Stimulated activated CD8-positive, alpha-beta memory T cell treated with anti-CD3 and anti-CD28 coated beads, Interleukin-4, amount 100 ng/mL, for 1 hour (primary cell): ENCODE data around the gene LGALS4.
"Not testable (repeated sequence)": the region's sequence is repeated elsewhere in the genome, so short reads cannot be mapped to it uniquely, and the experiment has no call there.

Experiments used
- DNase-seq, 2 donors: peaks; one replicate each; pipeline ENCODE4 v3.0.0-alpha.2; 2020; ENCODE audit warnings: low read depth in 2 of 2, low spot score in 1 of 2

The LGALS4 gene

DNA sequence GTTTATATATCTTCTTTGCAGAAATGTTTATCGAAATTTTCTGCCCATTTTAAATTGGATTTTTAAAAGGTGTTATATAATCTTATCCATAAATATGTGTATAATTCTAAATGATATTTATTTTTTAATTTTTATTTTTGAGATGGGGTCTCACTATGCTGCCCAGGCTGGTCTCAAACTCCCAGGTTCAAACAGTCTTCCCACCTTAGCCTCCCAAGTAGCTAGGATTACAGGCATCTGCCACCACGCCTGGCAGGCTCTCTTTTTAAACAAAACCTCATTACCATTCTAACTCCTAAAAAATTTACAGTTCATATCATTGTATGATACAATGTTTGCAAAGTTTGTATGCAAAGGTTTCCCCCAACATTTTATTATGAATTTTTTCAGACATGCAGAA, 16.6 kb downstream of the LGALS4 start:
- DNase-seq = no peak

DNA sequence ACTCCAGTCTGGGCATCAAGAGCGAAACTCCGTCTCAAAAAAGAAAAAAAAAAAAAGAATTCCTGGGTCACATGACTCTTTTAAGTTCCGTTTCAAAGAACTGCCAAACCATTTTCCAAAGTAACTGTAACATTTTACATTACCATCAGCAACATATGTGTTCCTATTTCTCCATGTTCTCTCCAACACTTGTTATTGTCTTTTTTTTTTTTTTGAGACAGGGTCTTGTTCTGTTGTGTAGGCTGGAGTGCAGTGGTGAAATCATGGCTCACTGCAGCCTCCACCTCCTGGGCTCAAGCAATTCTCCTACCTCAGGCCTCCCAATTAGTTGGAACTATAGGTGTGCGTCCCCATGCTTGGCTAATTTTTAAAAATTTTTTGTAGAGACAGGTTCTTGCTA, 17.2 kb downstream of the LGALS4 start:
- no peak for DNase-seq

DNA sequence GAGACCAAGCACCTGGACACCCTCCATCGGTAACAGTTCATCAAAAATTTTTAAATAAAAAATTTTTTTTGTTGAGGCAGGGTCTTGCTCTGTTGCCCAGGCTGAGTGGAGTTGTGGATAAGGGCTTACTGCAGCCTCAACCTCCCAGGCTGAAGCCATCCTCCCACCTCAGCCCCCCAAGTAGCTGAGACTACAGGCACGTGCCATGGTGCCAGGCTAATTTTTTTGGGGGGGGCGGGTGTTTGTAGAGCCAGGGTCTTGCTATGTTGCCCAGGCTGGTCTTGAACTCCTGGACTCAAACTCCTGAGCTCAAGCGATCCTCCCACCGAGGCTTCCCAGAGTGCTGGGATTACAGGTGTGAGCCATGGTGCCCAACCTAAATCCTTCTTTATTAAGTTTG, 19.1 kb downstream of the LGALS4 start:
- DNase-seq = no peak

DNA sequence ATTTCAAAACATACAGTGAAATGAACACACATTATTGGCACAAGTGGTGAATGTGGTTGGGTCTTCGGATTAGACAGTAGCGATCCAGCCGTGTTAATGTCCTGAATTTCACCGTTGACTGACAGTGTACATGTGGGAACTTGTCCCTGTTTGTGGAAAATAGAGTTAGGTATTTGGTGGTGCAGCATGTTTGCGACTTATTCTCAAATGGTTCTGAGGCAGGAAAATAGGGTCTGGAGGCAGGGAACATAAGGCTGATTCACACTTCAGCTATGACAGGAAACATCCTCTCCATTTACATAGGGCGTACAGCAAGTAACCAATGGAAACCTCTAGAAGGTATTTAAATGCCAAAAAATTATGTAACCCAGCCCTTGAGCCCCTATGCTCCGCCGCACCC, 19.6 kb downstream of the LGALS4 start:
- no peak for DNase-seq

DNA sequence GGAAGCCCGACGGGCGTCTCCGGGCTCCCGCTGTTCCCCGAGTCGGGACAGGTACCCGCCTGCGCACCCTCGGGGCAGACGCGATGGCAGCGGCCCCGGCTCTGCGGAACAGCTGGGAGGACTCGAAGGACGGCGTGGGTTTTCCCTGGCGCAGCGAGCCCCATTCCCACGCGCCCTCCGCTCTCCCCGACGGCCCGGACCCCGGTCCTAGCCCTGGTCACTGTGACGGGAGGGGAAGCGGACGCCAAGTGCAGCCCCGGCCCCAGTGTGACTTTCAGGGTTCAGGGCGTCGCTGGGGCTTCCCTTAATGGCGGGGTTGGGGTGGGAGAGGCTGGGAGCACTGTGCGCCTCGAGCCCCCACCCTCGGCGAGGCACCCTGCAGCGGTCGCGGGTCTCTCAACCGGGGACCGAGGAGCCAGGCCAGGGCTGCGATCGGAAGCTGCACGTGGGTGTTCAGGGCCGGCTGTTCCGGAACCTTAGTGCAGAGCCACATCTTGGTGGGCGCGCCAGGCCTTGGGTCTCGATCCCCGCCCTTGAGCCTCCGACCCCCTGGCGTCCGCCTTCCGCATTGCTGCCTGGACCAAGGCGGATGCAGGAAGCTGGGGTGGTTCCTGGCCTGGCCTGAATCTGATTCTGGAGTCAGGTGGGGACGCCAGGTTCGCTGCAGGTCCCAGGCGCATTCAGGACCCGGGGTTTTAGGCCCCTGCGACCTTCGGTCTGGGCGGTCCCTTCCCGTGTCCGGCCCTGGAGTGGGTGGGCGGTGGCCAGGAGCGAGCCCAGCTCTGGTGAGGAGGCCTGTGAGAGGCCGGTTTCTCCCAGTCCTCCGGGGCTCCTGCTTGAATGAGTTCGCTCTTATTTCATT, 20.3 kb downstream of the LGALS4 start:
- no peak for DNase-seq

DNA sequence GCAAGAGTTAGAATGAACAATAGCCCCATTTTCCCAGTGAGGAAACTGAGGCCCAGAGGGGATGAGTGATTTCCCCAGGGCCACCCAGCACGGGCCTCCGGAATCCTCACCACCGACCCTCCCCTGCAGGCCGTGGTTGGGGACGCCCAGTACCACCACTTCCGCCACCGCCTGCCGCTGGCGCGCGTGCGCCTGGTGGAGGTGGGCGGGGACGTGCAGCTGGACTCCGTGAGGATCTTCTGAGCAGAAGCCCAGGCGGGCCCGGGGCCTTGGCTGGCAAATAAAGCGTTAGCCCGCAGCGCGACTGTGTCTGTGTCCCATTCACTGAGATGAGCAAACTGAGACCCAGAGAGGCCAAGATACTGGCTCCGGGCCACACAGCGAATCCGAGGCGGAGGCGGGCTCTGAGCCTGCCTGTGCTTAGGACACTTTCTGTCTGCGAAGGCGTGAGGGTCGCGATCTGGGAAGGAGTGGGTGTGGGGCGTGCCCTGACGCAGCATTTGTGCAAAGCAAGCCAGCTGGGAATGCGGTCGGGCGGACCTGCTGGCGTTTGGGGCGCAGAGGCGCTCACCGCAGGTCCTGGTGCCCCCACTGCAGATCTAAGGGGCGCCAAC, 21.2 kb downstream of the LGALS4 start:
- not testable (repeated sequence) for DNase-seq

DNA sequence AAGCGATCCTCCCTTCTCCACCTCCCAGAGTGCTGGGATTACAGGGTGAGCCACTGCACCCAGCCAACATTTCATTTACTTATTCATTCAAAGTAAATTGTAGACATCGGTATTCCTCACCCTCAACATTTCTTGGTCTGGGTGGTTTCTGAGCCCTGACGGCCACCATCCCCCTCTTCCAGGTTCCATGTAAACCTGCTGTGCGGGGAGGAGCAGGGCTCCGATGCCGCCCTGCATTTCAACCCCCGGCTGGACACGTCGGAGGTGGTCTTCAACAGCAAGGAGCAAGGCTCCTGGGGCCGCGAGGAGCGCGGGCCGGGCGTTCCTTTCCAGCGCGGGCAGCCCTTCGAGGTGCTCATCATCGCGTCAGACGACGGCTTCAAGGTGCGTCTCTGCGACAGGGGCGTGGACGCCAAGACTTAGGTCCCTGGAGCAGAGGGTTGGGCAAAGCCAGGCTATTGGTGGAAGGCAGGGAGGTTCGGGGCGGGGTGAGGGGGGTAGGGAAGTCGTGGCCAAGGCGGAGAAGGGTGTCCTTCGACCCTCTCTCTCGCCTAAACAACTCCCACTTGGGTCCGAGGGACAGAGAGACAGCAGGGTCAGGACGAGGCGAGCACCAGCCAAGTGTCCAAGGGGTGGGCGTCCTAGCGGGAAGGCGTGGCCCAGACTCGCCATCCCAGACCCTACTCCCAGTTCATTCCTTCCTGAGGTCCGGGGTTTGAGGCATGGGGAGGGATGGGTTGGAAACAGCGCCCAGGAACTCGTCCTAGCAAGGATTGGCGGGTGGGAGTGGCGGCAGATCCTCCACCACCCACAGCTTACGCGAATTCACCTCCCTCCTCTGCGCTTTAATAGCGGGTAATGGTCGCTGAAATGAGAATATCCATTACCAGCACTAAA, 22.0 kb downstream of the LGALS4 start:
- DNase-seq = not testable (repeated sequence)

DNA sequence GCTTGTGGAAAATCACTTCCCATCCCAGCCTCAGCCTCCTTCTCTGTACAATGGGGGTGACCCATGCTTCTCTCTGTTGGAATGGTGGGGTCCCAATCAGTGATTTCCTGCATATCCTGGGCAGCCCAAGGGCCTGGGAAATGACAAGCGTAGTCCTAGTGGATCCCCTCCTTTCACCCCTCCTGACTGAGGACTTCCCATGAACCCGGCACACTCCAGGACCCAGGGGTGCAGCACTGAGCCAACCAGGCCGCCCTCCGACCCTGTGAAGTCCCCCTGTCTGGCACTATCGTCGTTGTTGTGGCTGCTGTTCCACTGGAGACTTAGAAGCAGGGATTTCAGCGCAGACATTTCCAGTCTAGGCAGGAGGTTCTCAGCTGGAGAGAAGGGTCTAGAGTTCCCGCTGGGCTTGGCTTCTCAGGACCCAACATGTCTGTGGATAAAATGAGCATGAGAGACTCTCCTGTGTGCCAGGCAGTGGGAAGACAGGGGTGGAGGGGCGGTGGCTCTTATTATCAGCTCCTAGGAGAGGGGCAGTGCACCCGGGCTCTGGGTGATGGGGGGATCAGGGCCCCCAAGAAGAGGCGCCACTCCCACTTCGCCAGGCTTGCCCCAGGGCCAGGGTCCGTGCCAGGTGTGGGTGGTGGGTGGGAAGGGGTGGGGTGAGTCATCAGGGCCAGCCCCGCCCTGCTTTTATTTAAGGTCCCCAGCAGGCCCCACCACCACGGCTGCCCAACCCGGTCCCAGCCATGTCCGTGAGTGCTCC, 24.1 kb downstream of the LGALS4 start, which contains the start of gene LGALS7B:
LGALS7B (plus strand) TSS at position 723 of the 766 bp plus-strand sequence; CDS start at position 750, 27 bp downstream.
- DNase-seq = no peak

DNA sequence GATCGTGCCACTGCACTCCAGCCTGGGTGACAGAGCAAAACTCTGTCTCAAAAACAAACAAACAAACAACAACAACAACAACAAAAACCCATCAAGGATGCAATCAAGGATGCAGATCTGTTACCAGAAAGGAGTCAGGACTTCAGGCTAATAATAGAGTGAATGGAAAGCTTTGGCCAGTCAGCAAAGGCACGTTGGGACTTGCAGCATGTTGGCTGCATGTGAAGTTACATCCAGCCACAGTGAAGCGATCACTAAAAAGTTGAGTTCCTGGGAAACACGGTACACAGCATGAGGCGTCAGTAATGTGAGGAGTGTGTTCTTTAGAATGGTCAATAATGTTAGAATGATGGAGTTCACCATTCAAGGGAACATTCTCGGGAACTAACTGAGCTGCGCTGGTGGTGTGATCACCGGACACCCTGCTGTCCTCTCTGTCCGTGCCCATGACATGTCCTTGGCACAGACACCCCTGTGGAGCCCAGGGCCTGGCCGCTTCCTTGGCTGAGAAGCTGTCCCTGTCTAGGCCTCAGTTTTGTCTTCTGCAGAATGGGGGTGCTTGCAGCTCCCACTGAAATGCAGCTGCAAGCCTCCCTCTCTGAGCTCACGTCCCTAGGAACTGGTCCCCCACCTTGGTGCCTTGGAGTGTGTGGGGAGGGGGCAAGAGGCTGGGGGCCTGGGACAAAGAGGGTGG, 26.0 kb downstream of the LGALS4 start:
- DNase-seq = no peak

DNA sequence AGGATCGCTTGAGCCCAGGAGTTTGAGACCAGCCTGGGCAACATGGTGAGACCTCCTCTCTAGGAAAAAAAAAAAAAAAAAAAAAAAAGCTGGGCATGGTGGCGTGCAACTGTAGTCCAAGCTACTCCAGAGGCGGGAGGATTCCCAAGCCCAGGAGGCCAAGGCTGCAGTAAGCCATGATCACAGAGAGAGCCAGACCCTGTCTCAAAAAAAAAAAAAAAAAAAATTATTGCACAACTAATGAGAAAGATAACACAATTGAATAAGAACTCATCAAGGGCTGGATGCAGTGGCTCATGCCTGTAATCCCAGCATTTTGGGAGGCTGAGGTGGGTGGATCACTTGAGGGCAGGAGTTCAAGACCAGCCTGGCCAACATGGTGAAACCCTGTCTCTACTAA, 26.7 kb downstream of the LGALS4 start:
- DNase-seq = not testable (repeated sequence)

DNA sequence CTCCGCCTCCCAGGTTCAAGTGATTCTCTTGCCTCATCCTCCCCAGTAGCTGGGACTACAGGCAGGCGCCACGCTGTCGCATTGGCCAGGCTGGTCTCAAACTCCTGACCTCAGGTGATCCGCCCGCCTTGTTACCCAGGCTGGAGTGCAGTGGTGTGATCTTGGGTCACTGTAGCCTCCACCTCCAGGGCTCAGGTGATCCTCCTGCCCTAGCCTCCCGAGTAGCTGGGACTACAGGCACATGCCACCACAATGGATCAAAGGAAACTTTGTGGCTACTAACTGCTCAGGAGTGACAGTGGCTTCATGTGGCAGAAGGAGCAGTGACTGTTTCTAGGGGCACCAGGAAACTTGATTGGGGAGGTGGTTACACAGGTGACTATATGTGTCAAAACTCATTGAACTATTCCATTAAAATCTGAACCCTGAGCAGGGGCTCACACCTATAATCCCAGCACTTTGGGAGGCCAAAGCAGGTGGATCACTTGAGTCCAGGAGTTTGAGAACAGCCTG, 27.5 kb downstream of the LGALS4 start:
- no peak for DNase-seq

DNA sequence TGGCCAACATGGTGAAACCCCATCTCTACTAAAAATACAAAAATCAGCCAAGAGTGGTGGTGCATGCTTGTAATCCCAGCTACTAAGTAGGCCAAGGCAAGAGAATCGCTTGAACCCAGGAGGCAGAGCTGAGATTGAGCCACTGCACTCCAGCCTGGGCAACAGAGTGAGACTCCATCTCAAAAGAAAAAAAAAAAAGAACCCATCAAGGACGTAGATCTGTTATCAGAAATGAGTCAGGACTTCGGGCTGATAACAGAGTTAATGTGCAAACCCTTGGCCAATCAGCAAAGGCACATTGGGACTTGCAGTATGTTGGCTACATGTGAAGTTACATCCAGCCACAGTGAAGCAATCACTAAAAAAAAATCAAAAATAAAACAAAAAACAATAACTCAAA, 28.5 kb downstream of the LGALS4 start:
- DNase-seq = no peak

DNA sequence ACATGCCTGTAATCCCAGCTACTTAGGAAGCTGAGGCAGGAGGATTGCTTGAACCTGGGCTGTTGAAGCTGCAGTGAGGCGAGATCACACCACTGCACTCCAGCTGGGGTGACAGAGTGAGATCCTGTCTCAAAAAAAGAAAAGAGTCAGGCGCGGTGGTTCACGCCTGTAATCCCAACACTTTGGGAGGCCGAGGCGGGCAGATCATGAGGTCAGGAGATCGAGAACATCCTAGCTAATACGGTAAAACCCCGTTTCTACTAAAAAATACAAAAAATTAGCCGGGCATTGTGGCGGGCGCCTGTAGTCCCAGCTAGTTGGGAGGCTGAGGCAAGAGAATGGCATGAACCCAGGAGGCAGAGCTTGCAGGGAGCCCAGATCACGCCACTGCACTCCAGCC, 30.5 kb downstream of the LGALS4 start:
- not testable (repeated sequence) for DNase-seq

DNA sequence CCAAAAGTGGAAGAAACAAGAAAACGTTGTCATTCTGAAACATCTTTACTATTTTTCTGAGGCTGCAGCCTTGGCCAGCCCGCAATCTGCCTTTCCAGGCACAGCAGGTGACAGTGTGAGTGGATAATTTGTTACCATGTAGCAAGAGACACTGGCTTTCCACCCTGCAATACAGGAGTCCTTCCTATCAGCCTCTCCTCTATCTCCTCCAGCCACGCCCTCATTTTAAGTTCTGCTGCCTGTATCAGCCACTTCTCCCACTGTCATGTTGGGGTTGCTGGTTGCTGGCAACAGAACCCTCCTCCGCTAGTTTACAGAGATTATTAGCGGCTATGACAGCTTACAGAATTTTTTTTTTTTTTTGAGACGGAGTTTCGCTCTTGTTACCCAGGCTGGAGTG, 31.7 kb downstream of the LGALS4 start:
- DNase-seq = no peak

DNA sequence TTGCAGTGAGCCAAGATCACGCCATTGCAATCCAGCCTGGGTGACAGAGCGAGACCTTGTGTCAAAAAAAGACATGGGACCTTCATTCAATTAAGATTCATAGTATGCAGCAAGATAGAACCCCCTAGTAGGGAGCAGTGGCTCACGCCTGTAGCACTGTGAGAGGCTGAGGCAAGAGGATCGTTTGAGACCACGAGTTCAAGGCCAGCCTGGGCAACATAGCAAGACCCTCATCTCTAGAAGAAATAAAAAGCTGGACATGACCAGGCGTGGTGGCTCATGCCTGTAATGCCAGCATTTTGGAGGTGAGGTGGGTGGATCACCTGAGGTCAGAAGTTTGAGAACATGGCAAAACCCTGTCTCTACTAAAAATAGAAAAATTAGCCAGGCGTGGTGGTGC, 32.3 kb downstream of the LGALS4 start:
- no peak for DNase-seq

DNA sequence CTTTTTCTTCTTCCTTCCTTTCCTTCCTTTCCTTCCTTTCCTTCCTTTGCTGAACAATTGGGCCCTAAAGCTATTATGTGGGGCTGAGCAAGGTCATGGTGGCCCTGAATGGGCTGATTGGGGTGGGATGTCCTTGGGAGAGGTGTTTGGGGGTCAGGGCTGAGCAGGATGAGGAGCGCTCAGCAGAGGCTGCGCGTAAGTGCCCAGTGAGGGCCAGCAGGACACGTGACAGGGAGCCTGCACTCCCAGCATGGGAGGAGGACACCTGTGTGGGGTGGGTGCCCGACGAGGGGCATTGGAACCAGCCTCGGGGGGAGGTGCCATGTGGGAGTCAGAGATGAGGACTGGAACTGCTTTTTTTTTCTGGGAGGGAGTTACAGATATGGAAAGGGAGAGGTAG, 34.0 kb downstream of the LGALS4 start:
- no peak for DNase-seq

DNA sequence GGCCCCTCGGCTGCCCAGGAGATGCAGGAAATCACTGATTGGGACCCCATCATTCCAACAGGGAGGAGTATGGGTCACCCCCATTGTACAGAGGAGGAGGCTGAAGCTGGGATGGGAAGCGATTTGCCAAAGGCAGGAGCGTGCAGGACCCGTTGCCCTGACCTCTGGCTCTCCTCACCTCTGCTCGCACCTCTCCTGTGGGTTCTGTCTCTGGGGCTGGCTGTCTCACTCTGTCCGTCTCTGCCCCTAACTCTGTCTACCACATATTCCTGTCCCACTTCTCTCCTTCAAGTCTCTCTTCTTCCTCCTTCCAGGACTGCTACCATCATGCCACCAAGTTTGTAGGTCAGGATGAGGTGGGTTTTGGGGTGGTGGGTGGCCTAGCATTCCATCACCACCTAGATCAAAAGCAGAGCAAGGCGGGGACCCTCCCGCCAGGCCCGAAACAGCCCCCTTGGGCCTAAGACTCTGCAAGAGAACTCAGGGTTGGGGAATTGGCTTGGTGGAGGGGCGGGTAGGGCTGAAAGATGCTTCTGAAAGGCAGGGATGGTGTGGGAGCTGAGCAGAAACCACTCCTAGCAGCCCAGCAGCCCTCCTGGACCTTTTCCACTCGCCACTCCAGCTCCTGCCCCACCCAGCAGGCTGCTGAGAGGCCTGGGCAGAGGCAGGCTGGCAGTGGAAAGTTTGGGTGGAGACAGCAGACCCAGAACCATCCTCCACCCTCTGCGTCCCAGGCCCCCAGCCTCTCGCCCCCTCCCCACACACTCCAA, 38.4 kb downstream of the LGALS4 start:
- no peak for DNase-seq

DNA sequence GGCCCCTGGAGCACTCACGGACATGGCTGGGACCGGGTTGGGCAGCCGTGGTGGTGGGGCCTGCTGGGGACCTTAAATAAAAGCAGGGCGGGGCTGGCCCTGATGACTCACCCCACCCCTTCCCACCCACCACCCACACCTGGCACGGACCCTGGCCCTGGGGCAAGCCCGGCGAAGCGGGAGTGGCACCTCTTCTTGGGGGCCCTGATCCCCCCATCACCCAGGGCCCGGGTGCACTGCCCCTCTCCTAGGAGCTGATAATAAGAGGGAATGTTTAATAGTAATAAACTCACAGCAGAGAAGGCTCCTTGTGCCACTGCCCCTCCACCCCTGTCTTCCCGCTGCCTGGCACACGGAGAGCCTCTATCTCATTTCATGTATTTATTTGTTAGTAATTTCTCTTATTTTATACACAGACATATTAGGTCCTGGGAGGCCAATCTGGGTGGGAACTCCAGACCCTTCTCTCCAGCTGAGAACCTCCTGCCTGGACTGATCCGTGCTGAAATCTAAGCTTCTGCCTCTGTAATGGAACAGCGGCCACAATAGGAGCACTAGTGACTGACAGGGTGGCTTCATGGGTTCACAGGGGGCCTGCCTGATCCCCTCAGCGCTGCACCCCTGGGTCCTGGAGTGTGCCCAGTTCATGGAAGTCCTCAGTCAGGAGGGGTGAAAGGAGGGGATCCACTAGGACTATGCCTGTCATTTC, 39.1 kb downstream of the LGALS4 start, which contains the start of gene LGALS7:
LGALS7 (minus strand) TSS at position 49 of the 709 bp plus-strand sequence; CDS start at position 24, 25 bp downstream.
- DNase-seq = no peak
